ENCODE measurements around the gene SYNDIG1. TPM values are rescaled to one million over a fixed set of nuclear protein-coding genes. Genes with fewer than 3 reads are reported as not detected.

The SYNDIG1 gene
- polyA plus RNA-seq, 1 of the 3 experiments (the other 2 are of a cell fraction): not detected

- TF ChIP-seq FOSL2 (IDR thresholded peaks at IDR 0.05; ENCODE audit: borderline replicate concordance, low read depth): no peak
- TF ChIP-seq MXI1 (IDR thresholded peaks at IDR 0.05; ENCODE audit: low read depth, low read length): no peak
- no peak overlapping the region for H3K4me2 ChIP-seq
Observed at GRCh38 chr20:24636626-24637025, 167.2 kb downstream of the SYNDIG1 start.

GRCh38 chr20:24637087-24637486 is 167.7 kb downstream of the SYNDIG1 start:
- Histone ChIP-seq H3K9me3 (no peaks in the 10 kb centered on the region), H3K9me2 (no peaks in the 10 kb centered on the region), H3K27ac (ENCODE audit: low read depth in 2 of 2, low read length in 1 of 2) (no peak overlapping the region), H3K79me2 (ENCODE audit: insufficient read depth) (no peaks in the 10 kb centered on the region), H4K20me1 (ENCODE audit: insufficient read depth) (no peaks in the 10 kb centered on the region), H3K27me3 (ENCODE audit: insufficient read depth) (no peaks in the 10 kb centered on the region), H3K4me1 (ENCODE audit: control insufficient read depth in 1 of 2, insufficient read depth in 2 of 2, low read depth in 1 of 2, low read length in 1 of 2) (peaks cover 11 to 15% of the 10 kb centered on the region in 2 experiments), H3F3A (replicated peaks; ENCODE audit: insufficient read depth) (no peaks in the 10 kb centered on the region), H3K4me3 (ENCODE audit: low read depth in 2 of 2, low read length in 1 of 2) (no peak overlapping the region), H2AFZ (ENCODE audit: low read depth) (no peak overlapping the region), H3K4me2 (no peak overlapping the region), H3K9ac (no peak overlapping the region), H3K36me3 (replicated peaks in 1 of 2; ENCODE audit: control insufficient read depth in 1 of 2, insufficient read depth in 2 of 2, low read length in 1 of 2) (no peaks in the 10 kb centered on the region)
- TF ChIP-seq FOXM1 (IDR thresholded peaks at IDR 0.05; ENCODE audit: low read depth): no peak
- TF ChIP-seq NRF1 (IDR thresholded peaks at IDR 0.05; ENCODE audit: low read depth, low read length): no peak
- 52% methylated on average over 4 of the region's 4 CpGs for WGBS (ENCODE audit: low lambda C conversion rate)
- ChIA-PET CTCF (interaction anchor here (1.0 to 1.1 kb wide), 2 partner anchors 10 to 133 kb away, joined by 3 to 4 read pairs; no protein-coding TSS in a partner anchor), POLR2A (no interaction called here)
- DNase-seq: no peak

More at GRCh38 chr20:24636626-24637025, 167.2 kb downstream of the SYNDIG1 start:
- Histone ChIP-seq H3F3A (replicated peaks; ENCODE audit: insufficient read depth) (no peaks in the 10 kb centered on the region), H3K4me1 (ENCODE audit: control insufficient read depth in 1 of 2, insufficient read depth in 2 of 2, low read depth in 1 of 2, low read length in 1 of 2) (peaks cover 11 to 15% of the 10 kb centered on the region in 2 experiments), H2AFZ (ENCODE audit: low read depth) (no peak overlapping the region), H3K27ac (ENCODE audit: low read depth in 2 of 2, low read length in 1 of 2) (no peak overlapping the region), H3K27me3 (ENCODE audit: insufficient read depth) (no peaks in the 10 kb centered on the region), H3K79me2 (ENCODE audit: insufficient read depth) (no peaks in the 10 kb centered on the region), H4K20me1 (ENCODE audit: insufficient read depth) (no peaks in the 10 kb centered on the region), H3K9me2 (no peaks in the 10 kb centered on the region), H3K9ac (no peak overlapping the region), H3K36me3 (replicated peaks in 1 of 2; ENCODE audit: control insufficient read depth in 1 of 2, insufficient read depth in 2 of 2, low read length in 1 of 2) (no peaks in the 10 kb centered on the region), H3K4me3 (ENCODE audit: low read depth in 2 of 2, low read length in 1 of 2) (no peak overlapping the region), H3K9me3 (no peaks in the 10 kb centered on the region)
- POLR2A ChIA-PET: no interaction called here
- CTCF ChIA-PET: interaction anchor here (1.0 to 1.1 kb wide), 2 partner anchors 11 to 133 kb away, joined by 3 to 4 read pairs; no protein-coding TSS in a partner anchor
- 56% methylated on average over 2 of the region's 2 CpGs for WGBS (ENCODE audit: low lambda C conversion rate)
- DNase-seq: no peak

DNA sequence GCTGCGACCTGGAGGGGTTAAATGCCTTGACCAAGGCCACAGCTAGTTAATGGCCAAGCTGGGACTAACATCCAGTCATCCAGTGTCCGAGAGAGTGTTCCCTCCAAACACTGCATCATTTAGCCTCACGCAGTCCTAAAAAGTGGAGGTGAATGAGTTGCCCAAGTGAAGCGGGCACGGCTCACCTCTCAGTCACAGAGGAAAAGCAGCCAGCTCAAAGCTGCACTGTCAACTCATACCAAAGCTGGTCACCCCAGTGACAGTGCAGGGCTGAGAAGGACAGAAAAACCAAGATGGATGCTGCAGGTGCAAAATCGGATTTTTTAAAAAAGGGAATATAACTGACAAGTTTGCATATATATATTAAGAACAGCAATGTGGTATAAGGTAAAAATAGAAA is 168.5 kb downstream of the SYNDIG1 start:
- H3K79me2 ChIP-seq (ENCODE audit: insufficient read depth): no peaks in the 10 kb centered on the region
- 40% methylated on average over 4 of the region's 6 CpGs for WGBS (ENCODE audit: low lambda C conversion rate)
- CTCF ChIA-PET: no interaction called here
- no peaks in the 10 kb centered on the region for H3K9me2 ChIP-seq
- H3K9me3 ChIP-seq: no peaks in the 10 kb centered on the region
- H3K4me1 ChIP-seq (ENCODE audit: control insufficient read depth in 1 of 2, insufficient read depth in 2 of 2, low read depth in 1 of 2, low read length in 1 of 2): peaks cover 11 to 15% of the 10 kb centered on the region in 2 experiments
- no peaks in the 10 kb centered on the region for H3F3A ChIP-seq (replicated peaks; ENCODE audit: insufficient read depth)
- H4K20me1 ChIP-seq (ENCODE audit: insufficient read depth): no peaks in the 10 kb centered on the region
- H3K27ac ChIP-seq (ENCODE audit: low read depth in 2 of 2, low read length in 1 of 2): no peak overlapping the region
- H3K27me3 ChIP-seq (ENCODE audit: insufficient read depth): no peaks in the 10 kb centered on the region
- H3K4me2 ChIP-seq: no peak overlapping the region
- no peak overlapping the region for H3K9ac ChIP-seq
- H3K4me3 ChIP-seq (ENCODE audit: low read depth in 2 of 2, low read length in 1 of 2): no peak overlapping the region
- no peak overlapping the region for H2AFZ ChIP-seq (ENCODE audit: low read depth)
- POLR2A ChIA-PET: no interaction called here
- DNase-seq: no peak
- TF ChIP-seq RCOR1 (IDR thresholded peaks at IDR 0.05; ENCODE audit: low read length): no peak
- no peaks in the 10 kb centered on the region for H3K36me3 ChIP-seq (replicated peaks in 1 of 2; ENCODE audit: control insufficient read depth in 1 of 2, insufficient read depth in 2 of 2, low read length in 1 of 2)

All from SK-N-SH (cell line).